ENCODE measurements around the gene SLC15A4.
"Not testable (repeated sequence)": the region's sequence is repeated elsewhere in the genome, so short reads cannot be mapped to it uniquely, and the experiment has no call there.

Gene SLC15A4

GRCh38 chr12:128823916-128824839 is at the start of gene SLC15A4:
Gene SLC15A4, minus strand, starts transcription at chr12:128823958. Its CDS starts 15 bp downstream, at chr12:128823943.
- peak; percentile 79 to 95 (median 88) for DNase-seq (ENCODE audit: low read depth in 3 of 3)

- DNase-seq (ENCODE audit: low read depth in 3 of 3): no peak
Observed at GRCh38 chr12:128872303-128872702, 48.5 kb upstream of the SLC15A4 start.

DNA sequence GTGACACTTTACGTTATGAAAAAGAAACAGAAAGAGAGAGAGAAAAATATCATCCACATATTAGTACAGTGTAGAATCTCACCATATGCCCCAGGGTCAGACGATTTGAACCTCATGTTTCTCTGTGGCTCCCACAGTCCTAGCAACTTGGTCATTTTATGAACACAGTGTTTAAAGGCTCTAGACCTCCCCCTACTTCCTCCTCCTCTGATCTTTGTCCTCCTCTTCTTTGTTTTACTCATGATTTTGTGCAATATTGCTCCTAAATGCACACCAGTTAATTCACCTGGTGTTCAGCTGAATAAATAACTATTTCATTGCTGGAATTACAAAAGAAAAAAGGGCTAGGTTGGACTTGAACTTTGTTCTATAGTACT is 47.7 kb upstream of the SLC15A4 start:
- no peak for DNase-seq (ENCODE audit: low read depth in 3 of 3)

DNA sequence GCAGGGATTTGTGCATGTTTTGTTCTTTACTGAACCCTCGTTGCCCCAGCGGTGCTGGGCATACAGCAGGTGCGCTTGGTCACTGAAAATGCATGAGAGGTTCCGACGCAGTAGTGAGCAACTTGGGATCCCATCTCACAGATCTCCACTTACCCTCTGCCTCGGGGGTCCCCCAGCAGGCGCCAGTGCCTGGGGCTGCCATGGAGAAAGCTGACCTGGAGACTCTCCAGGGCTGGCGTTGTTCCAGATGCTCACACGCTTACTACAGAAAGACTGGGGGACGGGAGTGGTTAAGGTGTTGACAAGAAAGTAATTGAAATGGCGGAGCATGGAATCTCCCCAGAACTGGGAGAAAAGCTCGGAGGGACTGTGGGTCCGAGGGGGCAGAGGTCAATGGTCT is 43.7 kb upstream of the SLC15A4 start:
- DNase-seq (ENCODE audit: low read depth in 3 of 3): no peak

GRCh38 chr12:128864516-128865186 is 40.9 kb upstream of the SLC15A4 start:
- DNase-seq (ENCODE audit: low read depth in 3 of 3): no peak

DNA sequence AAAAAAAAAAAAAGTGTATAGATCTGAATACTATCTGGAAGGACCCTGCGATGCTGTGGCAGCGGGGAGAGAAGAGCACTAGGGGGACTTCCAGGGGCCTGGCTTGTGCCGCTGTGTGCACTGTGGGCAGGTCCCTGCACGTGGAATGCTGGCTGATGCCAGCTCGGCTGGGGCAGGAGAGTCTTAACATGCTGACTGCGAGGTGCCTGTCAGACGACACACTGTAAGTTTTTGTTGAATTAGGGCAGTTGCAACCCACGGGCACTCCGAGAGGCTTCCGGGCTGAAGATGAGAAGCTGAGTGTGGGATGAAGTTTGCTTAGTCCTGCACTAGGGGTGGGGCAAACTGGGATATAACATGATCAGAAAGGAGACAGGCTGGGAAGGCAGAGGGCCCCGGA is 40.2 kb upstream of the SLC15A4 start:
- no peak for DNase-seq (ENCODE audit: low read depth in 3 of 3)

DNA sequence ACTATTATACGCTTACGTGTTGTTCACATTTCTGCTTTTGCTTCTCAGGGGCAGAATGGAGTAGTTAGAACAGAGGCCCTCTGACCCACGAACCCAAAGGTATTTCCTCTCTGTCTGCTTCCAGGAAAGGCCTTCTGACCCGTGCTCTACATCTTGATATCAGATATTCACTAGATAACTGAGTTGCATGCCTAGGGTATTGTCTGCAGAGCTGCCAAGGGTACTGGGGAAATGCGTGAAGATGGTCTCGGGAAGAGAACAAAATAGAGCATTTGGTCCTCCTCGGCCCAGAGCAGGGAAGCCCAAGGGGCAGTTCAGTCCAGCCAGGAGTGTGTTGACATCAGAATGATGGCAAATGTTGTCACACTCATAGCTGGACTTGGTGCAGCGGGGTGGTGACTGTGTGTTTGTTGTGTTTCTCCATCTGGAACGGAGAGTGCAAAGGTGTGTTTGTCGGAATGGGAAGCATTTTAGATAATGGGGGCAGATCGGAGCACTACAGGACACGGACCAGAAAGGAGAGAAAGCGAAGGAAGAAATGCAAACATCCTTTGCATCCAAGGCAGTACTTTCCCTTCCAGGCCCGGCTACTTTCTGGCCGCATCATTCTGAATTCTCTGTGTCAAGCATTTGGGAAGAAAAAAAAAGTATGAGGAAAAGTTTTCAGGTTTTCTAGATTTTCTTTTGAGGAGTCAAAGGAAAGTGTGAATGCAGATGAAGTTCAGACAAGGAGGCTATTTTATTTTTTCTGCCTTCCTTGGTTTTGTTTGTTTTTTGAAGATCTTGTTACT is 37.7 kb upstream of the SLC15A4 start:
- no peak for DNase-seq (ENCODE audit: low read depth in 3 of 3)

GRCh38 chr12:128859311-128859710 is 35.6 kb upstream of the SLC15A4 start:
- no peak for DNase-seq (ENCODE audit: low read depth in 3 of 3)

GRCh38 chr12:128857133-128857763 is 33.5 kb upstream of the SLC15A4 start:
- DNase-seq (ENCODE audit: low read depth in 3 of 3): no peak

DNA sequence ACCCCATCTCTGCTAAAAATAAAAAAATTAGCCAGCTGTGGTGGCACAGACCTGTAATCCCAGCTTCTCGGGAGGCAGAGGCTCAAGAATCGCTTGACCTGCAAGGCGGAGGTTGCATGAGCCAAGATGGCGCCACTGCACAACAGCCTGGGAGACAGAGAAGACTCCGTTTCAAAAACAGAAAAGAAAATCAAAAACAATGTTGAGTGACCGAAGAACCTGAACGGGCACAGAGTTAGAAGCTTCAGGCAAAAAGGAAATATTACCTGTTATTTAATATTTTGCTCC is 33.0 kb upstream of the SLC15A4 start:
- DNase-seq (ENCODE audit: low read depth in 3 of 3): no peak

DNA sequence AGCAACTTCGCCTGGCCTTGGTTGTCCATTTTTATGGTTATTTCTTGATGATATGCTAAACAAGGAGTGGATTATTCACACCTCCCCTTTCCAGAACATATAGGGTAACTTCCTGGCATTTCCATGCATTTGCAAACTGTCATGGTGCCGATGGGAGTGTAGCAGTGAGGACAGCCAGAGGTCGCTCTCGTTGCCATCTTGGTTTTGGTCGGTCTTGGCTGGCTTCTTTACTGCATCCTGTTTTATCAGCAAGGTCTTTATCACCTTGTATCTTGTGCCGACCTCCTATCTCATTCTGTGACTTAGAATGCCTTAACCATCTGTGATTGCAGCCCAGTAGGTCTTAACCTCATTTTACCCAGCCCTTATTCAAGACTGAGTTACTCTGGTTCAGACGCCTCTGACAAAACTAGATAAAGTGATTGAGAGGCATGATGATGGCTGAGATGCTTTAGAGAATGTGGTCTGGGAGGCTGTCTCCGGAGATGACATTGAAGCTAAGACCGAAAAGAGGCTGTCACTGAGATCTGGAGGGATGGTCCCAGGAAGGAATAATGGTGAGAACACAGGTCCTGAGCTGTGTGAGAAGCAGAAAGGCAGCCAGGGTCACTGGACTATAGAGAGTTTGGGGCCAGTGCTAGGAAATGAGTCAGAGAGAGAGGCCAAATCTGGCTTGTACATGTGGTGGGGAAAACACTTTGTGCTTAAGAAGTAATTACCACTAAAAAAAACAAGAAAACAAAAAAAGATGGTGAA is 32.5 kb upstream of the SLC15A4 start:
- DNase-seq (ENCODE audit: low read depth in 3 of 3): no peak

DNA sequence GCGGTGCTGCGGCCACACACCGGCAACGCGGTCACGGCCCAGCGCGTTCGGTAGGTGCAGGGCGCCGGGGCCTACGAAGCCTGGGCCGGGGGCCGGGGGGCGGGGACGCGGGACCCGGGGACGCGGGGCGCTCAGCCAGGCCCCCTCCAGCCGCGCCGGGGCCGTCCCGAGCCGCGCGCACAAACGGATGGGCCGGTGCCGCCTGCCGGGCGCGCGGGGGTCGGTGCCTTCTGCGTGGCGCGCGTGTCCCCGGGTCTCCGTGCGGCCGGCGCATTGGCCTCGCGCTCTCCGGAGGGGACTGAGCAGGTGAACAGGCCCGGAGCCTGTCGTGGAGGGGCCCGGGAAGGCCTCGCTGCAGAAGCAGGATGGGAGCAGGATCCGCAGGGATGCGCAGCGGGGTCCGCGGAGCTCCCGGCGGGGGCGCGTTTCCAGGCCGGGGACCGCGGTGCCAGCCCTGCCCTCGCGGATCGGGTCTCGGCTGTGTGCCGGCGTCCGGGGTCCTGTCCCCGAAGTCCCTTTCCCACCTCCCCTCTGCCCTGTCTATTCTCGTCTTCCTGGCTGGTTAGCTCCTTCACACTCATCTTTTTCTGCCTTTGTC is 29.9 kb upstream of the SLC15A4 start:
- no peak for DNase-seq (ENCODE audit: low read depth in 3 of 3)

DNA sequence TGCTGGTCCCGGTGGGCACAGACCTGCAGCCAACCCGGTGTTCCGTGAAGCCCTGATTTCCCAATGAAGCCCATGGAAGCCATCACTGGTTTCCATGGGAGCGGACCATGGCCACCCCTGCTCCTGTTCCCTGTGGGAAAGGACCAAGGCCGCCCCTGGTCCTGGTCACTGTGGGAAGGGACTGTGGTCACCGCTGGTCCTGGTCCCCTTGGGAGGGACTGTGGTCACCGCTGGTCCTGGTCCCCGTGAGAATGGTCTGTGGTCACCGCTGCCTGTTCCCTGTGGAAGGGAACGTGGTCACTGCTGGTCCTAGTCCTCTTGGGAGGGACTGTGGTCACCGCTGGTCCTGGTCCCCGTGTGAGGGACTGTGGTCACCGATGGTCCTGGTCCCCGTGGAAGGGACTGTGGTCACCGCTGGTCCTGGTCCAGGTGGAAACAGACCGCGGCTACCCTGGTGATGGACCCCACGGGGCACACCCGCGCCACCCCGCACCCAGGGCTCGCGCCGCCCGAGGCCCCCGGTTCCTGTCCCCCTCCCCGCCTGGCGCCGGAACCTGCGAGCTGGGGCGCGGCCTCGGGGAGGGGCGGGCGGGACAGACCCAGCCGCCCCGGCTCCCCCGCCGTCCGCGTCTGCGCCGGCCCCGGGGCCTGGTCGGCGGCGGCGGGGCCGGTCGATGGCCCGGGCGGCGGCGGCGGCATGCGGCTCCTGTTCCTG is 29.3 kb upstream of the SLC15A4 start, which contains the start of gene GLT1D1:
GLT1D1 (plus strand) TSS at position 594 of the 715 bp plus-strand sequence; CDS start at position 698, 104 bp downstream.
- DNase-seq (ENCODE audit: low read depth in 3 of 3): no peak

- DNase-seq (ENCODE audit: low read depth in 3 of 3): no peak
Observed at GRCh38 chr12:128852026-128852698, 28.4 kb upstream of the SLC15A4 start.

DNA sequence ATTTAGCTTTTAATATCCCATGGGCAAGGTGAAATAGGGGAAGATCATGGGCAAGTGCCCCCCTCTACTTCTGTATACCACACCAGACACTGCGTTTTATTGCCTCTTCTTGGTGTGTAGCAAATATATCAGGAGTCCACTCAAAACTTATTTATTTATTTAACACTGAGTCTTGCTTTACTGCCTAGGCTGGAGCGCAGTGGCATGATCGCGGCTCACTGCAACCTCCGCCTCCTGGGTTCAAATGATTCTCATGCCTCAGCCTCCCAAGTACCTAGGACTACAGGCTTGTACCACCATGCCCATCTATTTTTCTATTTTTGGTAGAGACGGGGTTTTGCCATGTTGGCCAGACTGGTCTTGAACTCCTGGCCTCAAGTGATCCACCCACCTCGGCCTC is 27.7 kb upstream of the SLC15A4 start:
- not testable (repeated sequence) for DNase-seq (ENCODE audit: low read depth in 3 of 3)

- DNase-seq (ENCODE audit: low read depth in 3 of 3): no peak
Observed at GRCh38 chr12:128850400-128850799, 26.6 kb upstream of the SLC15A4 start.

DNA sequence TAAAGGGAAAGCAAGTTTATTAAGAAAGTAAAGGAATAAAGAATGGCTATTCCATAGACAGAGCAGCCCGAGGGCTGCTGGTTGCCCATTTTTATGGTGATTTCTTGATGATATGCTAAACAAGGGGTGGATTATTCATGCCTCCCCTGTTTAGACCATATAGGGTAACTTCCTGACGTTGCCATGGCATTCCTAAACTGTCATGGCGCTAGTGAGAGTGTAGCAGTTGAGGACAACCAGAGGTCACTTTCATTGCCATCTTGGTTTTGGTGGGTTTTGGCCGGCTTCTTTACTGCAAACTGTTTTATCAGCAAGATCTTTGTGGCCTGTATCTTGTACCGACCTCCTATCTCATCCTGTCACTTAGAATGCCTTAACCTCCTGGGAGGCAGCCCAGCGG is 26.0 kb upstream of the SLC15A4 start:
- not testable (repeated sequence) for DNase-seq (ENCODE audit: low read depth in 3 of 3)

- DNase-seq (ENCODE audit: low read depth in 3 of 3): no peak
Observed at GRCh38 chr12:128848371-128848770, 24.6 kb upstream of the SLC15A4 start.

- not testable (repeated sequence) for DNase-seq (ENCODE audit: low read depth in 3 of 3)
Observed at GRCh38 chr12:128846671-128847070, 22.9 kb upstream of the SLC15A4 start.
